NT2/D1 (cell line): Measurements from ENCODE around the gene MED12.

ENCODE experiments used
- YY1 ChIP-seq: IDR thresholded peaks from 2 replicates; pipeline ENCODE4 v1.6.1; 2011; ENCODE audit not compliant: insufficient read length, insufficient read depth
- ZNF274 ChIP-seq: IDR thresholded peaks from 2 replicates; pipeline ENCODE4 v1.6.1; 2011; ENCODE audit warnings: mild to moderate bottlenecking, low read depth, low read length

GRCh38 chrX:71131510-71131909 lies 13.1 kb downstream of the MED12 start:
- TF ChIP-seq ZNF274: no peak
- no peak for TF ChIP-seq YY1
